Measurements from ENCODE around the gene ESM1. TPM values are rescaled to one million over a fixed set of nuclear protein-coding genes. Genes with fewer than 3 reads are reported as not detected.

ESM1 gene
- total and polyA plus RNA-seq, 4 donors: 0.08 to 0.28 TPM; not detected in 2

DNA sequence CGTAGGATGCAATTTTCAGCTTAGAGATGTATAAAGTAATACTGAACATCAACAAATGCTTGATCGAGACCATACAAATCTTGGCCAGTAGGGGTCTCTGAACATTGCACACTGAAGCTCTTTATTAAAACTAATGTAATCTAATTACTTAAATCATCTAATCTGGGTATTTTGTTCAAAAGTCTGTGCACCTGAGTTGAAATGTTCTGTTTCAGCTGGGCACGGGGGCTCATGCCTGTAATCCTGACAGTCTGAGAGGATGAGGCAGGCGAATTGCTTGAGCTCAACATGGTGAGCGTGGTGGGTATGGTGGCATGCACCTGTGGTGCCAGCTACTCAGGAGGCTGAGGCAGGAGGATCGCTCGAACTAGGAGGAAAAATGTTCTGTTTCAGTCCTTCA is 41.0 kb downstream of the ESM1 start:
- 66% methylated on average over 7 of the region's 7 CpGs for WGBS
- H3K27me3 ChIP-seq (ENCODE audit: control insufficient read depth in 4 of 4, insufficient read depth in 4 of 4, low read length in 3 of 4): no peaks in the 10 kb centered on the region
- no peak overlapping the region for H3K9ac ChIP-seq (ENCODE audit: low read depth in 1 of 2, low read length in 2 of 2)
- H3K9me3 ChIP-seq (ENCODE audit: control insufficient read depth in 4 of 4, low read length in 3 of 4): no peaks in the 10 kb centered on the region
- no peaks in the 10 kb centered on the region for H3K36me3 ChIP-seq (ENCODE audit: control insufficient read depth in 4 of 4, insufficient read depth in 3 of 4, low read depth in 1 of 4, low read length in 3 of 4)
- DNase-seq (ENCODE audit: low spot score): no peak
- H3K4me3 ChIP-seq (ENCODE audit: low read depth in 1 of 3, low read length in 3 of 3): no peak overlapping the region
- no peak overlapping the region for H3K27ac ChIP-seq (ENCODE audit: low read depth in 1 of 2, low read length in 2 of 2)
- no peaks in the 10 kb centered on the region for H3K4me1 ChIP-seq (ENCODE audit: control insufficient read depth in 4 of 4, insufficient read depth in 4 of 4, low read length in 3 of 4)
- peak; percentile 75 to 78 for TF ChIP-seq RAD21 (IDR thresholded peaks at IDR 0.05)
- TF ChIP-seq, protein P1, sequence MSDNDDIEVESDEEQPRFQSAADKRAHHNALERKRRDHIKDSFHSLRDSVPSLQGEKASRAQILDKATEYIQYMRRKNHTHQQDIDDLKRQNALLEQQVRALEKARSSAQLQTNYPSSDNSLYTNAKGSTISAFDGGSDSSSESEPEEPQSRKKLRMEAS (IDR thresholded peaks at IDR 0.05): no peak
- TF ChIP-seq, protein P2, sequence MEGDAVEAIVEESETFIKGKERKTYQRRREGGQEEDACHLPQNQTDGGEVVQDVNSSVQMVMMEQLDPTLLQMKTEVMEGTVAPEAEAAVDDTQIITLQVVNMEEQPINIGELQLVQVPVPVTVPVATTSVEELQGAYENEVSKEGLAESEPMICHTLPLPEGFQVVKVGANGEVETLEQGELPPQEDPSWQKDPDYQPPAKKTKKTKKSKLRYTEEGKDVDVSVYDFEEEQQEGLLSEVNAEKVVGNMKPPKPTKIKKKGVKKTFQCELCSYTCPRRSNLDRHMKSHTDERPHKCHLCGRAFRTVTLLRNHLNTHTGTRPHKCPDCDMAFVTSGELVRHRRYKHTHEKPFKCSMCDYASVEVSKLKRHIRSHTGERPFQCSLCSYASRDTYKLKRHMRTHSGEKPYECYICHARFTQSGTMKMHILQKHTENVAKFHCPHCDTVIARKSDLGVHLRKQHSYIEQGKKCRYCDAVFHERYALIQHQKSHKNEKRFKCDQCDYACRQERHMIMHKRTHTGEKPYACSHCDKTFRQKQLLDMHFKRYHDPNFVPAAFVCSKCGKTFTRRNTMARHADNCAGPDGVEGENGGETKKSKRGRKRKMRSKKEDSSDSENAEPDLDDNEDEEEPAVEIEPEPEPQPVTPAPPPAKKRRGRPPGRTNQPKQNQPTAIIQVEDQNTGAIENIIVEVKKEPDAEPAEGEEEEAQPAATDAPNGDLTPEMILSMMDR (IDR thresholded peaks at IDR 0.05; ENCODE audit: low read depth, low read length, missing input control): peak; percentile 56
- TF ChIP-seq, protein P3, sequence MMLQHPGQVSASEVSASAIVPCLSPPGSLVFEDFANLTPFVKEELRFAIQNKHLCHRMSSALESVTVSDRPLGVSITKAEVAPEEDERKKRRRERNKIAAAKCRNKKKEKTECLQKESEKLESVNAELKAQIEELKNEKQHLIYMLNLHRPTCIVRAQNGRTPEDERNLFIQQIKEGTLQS (IDR thresholded peaks at IDR 0.05): no peak

DNA sequence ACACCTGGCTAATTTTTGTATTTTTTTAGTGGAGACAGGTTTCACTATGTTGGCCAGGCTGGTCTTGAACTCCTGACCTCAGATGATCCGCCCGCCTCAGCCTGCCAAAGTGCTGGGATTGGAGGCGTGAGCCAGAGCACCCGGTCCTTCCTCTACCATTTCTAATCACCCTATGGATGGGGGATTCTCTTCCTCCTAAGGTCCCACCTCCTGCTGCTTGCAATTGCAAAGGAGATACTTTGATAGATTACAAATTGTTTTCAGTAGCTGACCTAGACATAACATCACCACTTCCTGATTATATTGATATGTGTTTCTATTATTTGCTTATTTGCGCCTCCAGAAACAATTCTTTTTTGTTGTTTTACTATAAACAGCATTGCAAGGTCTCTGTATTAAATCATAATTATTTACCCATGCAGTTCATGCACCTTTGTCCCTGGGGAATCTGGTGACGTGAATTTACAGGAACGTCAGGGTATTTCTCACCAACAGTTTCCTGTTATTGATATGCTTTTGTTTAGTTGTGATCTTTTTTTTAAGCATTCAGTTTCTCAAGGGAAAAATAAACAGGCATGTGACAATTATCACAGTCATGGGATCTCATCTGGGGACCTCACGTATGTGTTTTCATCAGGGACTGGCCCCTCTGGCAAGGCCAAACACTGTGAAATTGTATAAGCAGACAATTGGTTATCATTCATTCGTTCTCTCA is 43.2 kb downstream of the ESM1 start:
- H3K27me3 ChIP-seq (ENCODE audit: control insufficient read depth in 4 of 4, insufficient read depth in 4 of 4, low read length in 3 of 4): peaks cover 0 to 3% (median 0%) of the 10 kb centered on the region in 4 donors
- no peak for DNase-seq (ENCODE audit: low spot score)
- no peaks in the 10 kb centered on the region for H3K4me1 ChIP-seq (ENCODE audit: control insufficient read depth in 4 of 4, insufficient read depth in 4 of 4, low read length in 3 of 4)
- no peak overlapping the region for H3K27ac ChIP-seq (ENCODE audit: low read depth in 1 of 2, low read length in 2 of 2)
- H3K9me3 ChIP-seq (ENCODE audit: control insufficient read depth in 4 of 4, low read length in 3 of 4): no peaks in the 10 kb centered on the region
- no peak for TF ChIP-seq SP1 (IDR thresholded peaks at IDR 0.05)
- no peak for TF ChIP-seq FOXA2 (IDR thresholded peaks at IDR 0.05)
- TF ChIP-seq RXRA (IDR thresholded peaks at IDR 0.05): no peak
- TF ChIP-seq, protein P4, sequence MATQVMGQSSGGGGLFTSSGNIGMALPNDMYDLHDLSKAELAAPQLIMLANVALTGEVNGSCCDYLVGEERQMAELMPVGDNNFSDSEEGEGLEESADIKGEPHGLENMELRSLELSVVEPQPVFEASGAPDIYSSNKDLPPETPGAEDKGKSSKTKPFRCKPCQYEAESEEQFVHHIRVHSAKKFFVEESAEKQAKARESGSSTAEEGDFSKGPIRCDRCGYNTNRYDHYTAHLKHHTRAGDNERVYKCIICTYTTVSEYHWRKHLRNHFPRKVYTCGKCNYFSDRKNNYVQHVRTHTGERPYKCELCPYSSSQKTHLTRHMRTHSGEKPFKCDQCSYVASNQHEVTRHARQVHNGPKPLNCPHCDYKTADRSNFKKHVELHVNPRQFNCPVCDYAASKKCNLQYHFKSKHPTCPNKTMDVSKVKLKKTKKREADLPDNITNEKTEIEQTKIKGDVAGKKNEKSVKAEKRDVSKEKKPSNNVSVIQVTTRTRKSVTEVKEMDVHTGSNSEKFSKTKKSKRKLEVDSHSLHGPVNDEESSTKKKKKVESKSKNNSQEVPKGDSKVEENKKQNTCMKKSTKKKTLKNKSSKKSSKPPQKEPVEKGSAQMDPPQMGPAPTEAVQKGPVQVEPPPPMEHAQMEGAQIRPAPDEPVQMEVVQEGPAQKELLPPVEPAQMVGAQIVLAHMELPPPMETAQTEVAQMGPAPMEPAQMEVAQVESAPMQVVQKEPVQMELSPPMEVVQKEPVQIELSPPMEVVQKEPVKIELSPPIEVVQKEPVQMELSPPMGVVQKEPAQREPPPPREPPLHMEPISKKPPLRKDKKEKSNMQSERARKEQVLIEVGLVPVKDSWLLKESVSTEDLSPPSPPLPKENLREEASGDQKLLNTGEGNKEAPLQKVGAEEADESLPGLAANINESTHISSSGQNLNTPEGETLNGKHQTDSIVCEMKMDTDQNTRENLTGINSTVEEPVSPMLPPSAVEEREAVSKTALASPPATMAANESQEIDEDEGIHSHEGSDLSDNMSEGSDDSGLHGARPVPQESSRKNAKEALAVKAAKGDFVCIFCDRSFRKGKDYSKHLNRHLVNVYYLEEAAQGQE (IDR thresholded peaks at IDR 0.05): no peak
- TF ChIP-seq RAD21 (IDR thresholded peaks at IDR 0.05): no peak
- TF ChIP-seq, protein P1 (IDR thresholded peaks at IDR 0.05): no peak
- TF ChIP-seq JUND (IDR thresholded peaks at IDR 0.05): no peak
- TF ChIP-seq GABPA (IDR thresholded peaks at IDR 0.05 in 1 of 2, conservative IDR thresholded peaks at IDR 0.05 in 1 of 2): no peak
- TF ChIP-seq, protein P3 (IDR thresholded peaks at IDR 0.05): no peak
- TF ChIP-seq HNF4A (conservative IDR thresholded peaks at IDR 0.05): no peak
- TF ChIP-seq, protein P2 (IDR thresholded peaks at IDR 0.05; ENCODE audit: low read depth, low read length, missing input control): no peak
- TF ChIP-seq EGR1 (IDR thresholded peaks at IDR 0.05; ENCODE audit: low read depth in 2 of 2): no peak
- TF ChIP-seq FOXA1 (IDR thresholded peaks at IDR 0.05): no peak
- TF ChIP-seq HNF4G (IDR thresholded peaks at IDR 0.05): no peak
- TF ChIP-seq, protein P5, sequence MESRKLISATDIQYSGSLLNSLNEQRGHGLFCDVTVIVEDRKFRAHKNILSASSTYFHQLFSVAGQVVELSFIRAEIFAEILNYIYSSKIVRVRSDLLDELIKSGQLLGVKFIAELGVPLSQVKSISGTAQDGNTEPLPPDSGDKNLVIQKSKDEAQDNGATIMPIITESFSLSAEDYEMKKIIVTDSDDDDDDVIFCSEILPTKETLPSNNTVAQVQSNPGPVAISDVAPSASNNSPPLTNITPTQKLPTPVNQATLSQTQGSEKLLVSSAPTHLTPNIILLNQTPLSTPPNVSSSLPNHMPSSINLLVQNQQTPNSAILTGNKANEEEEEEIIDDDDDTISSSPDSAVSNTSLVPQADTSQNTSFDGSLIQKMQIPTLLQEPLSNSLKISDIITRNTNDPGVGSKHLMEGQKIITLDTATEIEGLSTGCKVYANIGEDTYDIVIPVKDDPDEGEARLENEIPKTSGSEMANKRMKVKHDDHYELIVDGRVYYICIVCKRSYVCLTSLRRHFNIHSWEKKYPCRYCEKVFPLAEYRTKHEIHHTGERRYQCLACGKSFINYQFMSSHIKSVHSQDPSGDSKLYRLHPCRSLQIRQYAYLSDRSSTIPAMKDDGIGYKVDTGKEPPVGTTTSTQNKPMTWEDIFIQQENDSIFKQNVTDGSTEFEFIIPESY (IDR thresholded peaks at IDR 0.05): no peak
- no peak for TF ChIP-seq YY1 (IDR thresholded peaks at IDR 0.05)
- no peak for TF ChIP-seq NR2F2 (IDR thresholded peaks at IDR 0.05)
- no peak for TF ChIP-seq TAF1 (conservative IDR thresholded peaks at IDR 0.05)
- no peak overlapping the region for H3K4me3 ChIP-seq (ENCODE audit: low read depth in 1 of 3, low read length in 3 of 3)
- H3K9ac ChIP-seq (ENCODE audit: low read depth in 1 of 2, low read length in 2 of 2): no peak overlapping the region
- 67% methylated on average over 9 of the region's 9 CpGs for WGBS
- no peaks in the 10 kb centered on the region for H3K36me3 ChIP-seq (ENCODE audit: control insufficient read depth in 4 of 4, insufficient read depth in 3 of 4, low read depth in 1 of 4, low read length in 3 of 4)

All from liver (tissue), 9 donors.